NOMO-1 treated with dmso at 0.1 percent for 144 hours (cell line): ENCODE data around the gene DHDH.

ENCODE experiments used
- DNase-seq: peaks from one replicate; lab custom pipeline; 2025; ENCODE audit not compliant: unreplicated experiment; lab: John Stamatoyannopoulos, UW

Gene DHDH

GRCh38 chr19:48991011-48991609, 57.6 kb downstream of the DHDH start:
- no peak for DNase-seq

- no peak for DNase-seq
These were observed 58.5 kb downstream of the DHDH start for GRCh38 chr19:48991873-48992580.

- DNase-seq, result no peak
These were observed 59.2 kb downstream of the DHDH start for GRCh38 chr19:48992581-48993174.

GRCh38 chr19:48993175-48994034, 59.9 kb downstream of the DHDH start, which contains the start of the genes GYS1 and RUVBL2:
Gene GYS1 (minus strand): TSS chr19:48993309. CDS start chr19:48993112, 197 bp downstream.
Gene RUVBL2 (plus strand): TSS chr19:48993887. CDS start chr19:48993912, 25 bp downstream.
- peak; percentile 100 for DNase-seq

GRCh38 chr19:48994035-48994386, 60.5 kb downstream of the DHDH start:
- no peak for DNase-seq
